SK-N-SH (cell line): ENCODE data around the gene LPCAT2.

ENCODE experiments used
- CTCF ChIP-seq: fragments of 200-600 bp; sonication (generic); IDR thresholded peaks from 2 replicates; pipeline ENCODE4 v1.6.1; 2017; ENCODE audit warnings: antibody characterized with exemption, mild to moderate bottlenecking, moderate library complexity
- POLR2AphosphoS5 ChIP-seq: IDR thresholded peaks from 2 replicates; pipeline ENCODE4 v1.6.1; 2012; ENCODE audit warnings: low read depth, low read length
- RAD21 ChIP-seq: IDR thresholded peaks from 2 replicates; pipeline ENCODE4 v1.6.1; 2012; ENCODE audit warnings: mild to moderate bottlenecking, low read length
- REST ChIP-seq: IDR thresholded peaks from 2 replicates; pipeline ENCODE4 v1.6.1; 2012; ENCODE audit warnings: mild to moderate bottlenecking, low read depth, low read length, moderate library complexity
- RFX5 ChIP-seq: IDR thresholded peaks from 2 replicates; pipeline ENCODE4 v1.6.1; 2012; ENCODE audit warnings: mild to moderate bottlenecking, improper control_type of control experiment, low read length
- SIN3A ChIP-seq: IDR thresholded peaks from 2 replicates; pipeline ENCODE4 v1.6.1; 2012; ENCODE audit warnings: low read depth, mild to moderate bottlenecking, low read length, moderate library complexity, borderline replicate concordance
- SMC3 ChIP-seq: IDR thresholded peaks from 2 replicates; pipeline ENCODE4 v1.6.1; 2012; ENCODE audit warnings: low read depth, low read length, improper control_type of control experiment
- TAF1 ChIP-seq: IDR thresholded peaks from 2 replicates; pipeline ENCODE4 v1.6.1; 2012; ENCODE audit warnings: low read depth, mild to moderate bottlenecking, low read length, moderate library complexity, borderline replicate concordance
- YY1 ChIP-seq: IDR thresholded peaks from 2 replicates; pipeline ENCODE4 v1.4.0; 2012; ENCODE audit warnings: low read depth, mild to moderate bottlenecking

GRCh38 chr16:55534756-55535155 is 25.9 kb downstream of the LPCAT2 start:
- TF ChIP-seq CTCF (no peak), POLR2AphosphoS5 (no peak), SIN3A (no peak), SMC3 (no peak), RFX5 (no peak), TAF1 (no peak), REST (no peak), RAD21 (no peak), YY1 (no peak)
